Measurements from ENCODE around the gene PMF1.

Gene PMF1

GRCh38 chr1:156236164-156236563 is 23.4 kb downstream of the PMF1 start:
- DNase-seq (ENCODE audit: low spot score), result no peak

DNA sequence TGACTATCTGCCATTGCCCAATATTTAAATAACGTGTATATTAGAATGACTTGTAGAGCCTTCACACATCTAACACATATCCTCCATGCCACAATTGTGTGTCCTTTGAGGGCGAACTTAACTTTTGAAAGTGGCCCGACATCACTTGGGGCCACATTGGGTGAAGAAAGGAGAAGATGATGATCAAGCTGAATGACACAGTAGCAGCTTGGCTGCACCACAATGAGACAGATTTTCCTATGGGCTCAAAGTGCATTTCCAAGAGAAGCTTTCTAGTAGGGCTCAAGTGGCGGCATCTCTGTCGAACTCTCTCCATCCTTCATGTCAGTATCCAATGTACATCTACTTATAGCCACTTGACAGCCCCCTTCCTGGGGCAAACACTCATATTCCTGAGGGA is 25.4 kb downstream of the PMF1 start:
- DNase-seq (ENCODE audit: low spot score), result no peak

- no peak for DNase-seq (ENCODE audit: low spot score)
Measured at GRCh38 chr1:156241311-156241811, 28.6 kb downstream of the PMF1 start.

DNA sequence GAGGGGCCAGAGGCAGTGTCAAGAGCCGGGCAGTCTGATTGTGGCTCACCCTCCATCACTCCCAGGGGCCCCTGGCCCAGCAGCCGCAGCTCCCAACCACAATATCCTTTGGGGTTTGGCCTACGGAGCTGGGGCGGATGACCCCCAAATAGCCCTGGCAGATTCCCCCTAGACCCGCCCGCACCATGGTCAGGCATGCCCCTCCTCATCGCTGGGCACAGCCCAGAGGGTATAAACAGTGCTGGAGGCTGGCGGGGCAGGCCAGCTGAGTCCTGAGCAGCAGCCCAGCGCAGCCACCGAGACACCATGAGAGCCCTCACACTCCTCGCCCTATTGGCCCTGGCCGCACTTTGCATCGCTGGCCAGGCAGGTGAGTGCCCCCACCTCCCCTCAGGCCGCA is 29.1 kb downstream of the PMF1 start, which contains the start of gene BGLAP:
Gene BGLAP (plus strand): TSS at position 259 of the 400 bp plus-strand sequence. CDS start 48 bp downstream, at position 307.
- DNase-seq (ENCODE audit: low spot score), result no peak

DNA sequence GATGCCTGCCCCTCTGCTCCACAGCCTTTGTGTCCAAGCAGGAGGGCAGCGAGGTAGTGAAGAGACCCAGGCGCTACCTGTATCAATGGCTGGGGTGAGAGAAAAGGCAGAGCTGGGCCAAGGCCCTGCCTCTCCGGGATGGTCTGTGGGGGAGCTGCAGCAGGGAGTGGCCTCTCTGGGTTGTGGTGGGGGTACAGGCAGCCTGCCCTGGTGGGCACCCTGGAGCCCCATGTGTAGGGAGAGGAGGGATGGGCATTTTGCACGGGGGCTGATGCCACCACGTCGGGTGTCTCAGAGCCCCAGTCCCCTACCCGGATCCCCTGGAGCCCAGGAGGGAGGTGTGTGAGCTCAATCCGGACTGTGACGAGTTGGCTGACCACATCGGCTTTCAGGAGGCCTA is 29.9 kb downstream of the PMF1 start:
- DNase-seq (ENCODE audit: low spot score), result no peak

- no peak for DNase-seq (ENCODE audit: low spot score)
Measured at GRCh38 chr1:156244126-156244525, 31.3 kb downstream of the PMF1 start.

GRCh38 chr1:156244712-156245111 is 31.9 kb downstream of the PMF1 start:
- no peak for DNase-seq (ENCODE audit: low spot score)

DNA sequence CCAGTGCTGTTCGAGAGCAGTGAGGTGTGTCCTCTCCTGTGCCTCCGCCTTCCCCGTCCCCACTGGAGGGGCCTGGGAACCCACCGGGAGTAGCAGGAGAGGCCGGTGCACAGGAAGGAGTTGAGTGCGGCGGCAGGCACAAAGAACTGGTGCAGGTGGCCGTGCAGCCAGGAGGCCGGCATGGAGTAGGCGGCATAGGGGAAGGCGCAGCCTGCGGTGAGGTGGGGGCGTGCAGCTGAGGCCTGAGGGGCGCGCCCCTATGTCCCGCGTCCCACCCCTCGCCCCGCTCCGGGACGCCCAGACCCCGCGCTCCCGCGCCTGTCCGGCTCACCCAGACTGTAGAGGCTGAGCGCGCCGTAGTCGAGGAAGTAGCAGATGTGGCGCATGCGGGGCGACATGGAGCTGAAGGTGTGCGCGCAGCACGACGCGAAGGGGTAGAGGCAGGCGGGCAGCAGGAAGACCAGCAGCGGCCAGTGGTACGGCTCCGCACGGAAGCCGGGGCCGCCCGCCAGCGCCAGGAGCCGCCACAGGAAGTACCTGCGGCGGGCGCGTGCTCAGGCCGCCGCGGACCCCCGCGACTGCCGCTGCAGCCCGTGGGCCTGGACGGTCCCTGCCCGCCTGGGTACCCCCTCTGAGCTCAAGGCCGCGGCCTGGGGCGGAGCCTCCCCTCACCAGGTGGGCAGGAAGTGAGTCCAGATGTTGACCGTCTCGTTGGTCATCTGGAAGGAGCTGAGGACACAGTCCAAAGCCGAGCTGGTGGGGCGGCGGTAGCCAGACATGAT is 32.8 kb downstream of the PMF1 start:
- DNase-seq (ENCODE audit: low spot score), result no peak

- no peak for DNase-seq (ENCODE audit: low spot score)
Measured at GRCh38 chr1:156246241-156246780, 33.5 kb downstream of the PMF1 start.

DNA sequence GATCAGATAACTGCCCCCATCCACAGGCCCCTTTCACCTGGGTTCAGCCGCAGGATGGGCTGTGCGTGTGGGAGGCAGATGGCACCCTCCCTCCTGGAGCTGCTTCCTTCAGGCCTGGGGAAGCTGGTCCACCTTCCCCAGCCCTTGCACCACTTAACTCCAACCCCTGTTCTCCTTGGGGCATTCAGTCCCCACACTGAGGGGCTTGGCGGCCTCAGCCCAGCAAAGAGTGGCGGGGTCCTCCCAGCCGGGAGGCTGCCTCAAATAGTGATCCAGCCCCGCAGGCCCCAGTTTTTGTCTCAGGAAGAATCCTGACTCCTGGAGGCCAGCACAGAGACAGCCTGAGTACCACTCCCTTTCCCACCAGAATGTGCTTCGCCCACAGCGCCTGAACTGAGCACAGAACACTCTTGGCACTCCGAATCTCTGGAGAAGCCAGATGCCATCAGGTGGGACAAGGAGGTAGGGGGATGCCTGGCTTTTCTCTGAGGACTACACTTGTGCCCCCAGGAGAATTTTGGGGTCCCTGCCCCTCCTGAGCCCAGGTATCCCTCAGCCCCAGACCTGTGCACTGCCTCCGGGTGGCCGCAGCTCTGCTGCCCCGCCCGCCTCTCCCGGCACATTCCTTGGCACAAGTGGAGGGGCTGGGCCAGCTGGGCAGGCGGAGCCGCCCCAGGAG is 34.1 kb downstream of the PMF1 start:
- DNase-seq (ENCODE audit: low spot score), result peak; percentile 57

DNA sequence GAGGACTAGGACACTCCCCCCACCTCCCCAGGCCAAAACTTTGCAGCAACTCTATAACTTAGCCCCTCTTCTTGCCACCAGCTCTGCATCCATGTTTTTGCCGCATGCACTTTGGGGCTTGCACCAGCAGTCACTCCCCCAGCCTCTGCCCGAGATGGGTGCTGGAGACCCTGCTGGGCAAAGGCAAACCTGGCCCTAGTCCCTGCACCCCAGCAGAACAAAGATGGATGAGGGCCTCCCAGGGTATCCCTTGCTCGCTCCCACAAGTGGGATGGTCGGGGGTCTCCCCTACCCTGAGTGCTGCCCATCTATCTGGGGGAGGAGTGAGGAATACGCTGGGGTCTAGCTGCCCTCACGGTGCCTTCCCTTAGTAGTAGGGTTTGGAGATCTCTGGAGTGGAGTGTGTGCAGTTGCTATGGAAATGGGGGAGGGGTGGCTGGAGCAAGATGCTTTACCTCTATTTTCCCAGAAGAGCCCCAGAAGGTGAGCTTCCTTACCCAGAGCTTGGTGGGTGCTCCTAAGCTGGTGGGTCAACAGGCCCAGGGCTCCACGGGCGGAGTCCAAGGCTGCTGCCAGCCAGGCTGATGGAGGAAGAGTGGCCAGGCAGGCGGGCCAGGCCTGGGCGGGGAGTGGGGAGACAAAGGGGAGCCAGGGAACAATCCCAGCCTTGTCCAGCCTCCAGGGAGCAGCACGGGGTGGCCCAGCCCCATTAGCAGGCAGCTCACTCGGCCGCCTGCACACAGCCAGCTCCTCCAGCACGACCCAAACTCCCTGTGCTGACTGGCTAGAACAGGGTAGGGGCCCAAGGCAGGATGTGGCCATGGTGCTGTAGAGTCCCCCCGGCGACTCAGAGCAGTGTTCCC is 34.9 kb downstream of the PMF1 start, which contains the start of gene PAQR6:
Gene PAQR6 (minus strand): TSS at position 597 of the 863 bp plus-strand sequence. CDS start 1,325 bp downstream, outside the sequence.
- peak; percentile 98 for DNase-seq (ENCODE audit: low spot score)

GRCh38 chr1:156248323-156248683 is 35.5 kb downstream of the PMF1 start:
- no peak for DNase-seq (ENCODE audit: low spot score)

GRCh38 chr1:156249593-156249992 is 36.8 kb downstream of the PMF1 start:
- no peak for DNase-seq (ENCODE audit: low spot score)

DNA sequence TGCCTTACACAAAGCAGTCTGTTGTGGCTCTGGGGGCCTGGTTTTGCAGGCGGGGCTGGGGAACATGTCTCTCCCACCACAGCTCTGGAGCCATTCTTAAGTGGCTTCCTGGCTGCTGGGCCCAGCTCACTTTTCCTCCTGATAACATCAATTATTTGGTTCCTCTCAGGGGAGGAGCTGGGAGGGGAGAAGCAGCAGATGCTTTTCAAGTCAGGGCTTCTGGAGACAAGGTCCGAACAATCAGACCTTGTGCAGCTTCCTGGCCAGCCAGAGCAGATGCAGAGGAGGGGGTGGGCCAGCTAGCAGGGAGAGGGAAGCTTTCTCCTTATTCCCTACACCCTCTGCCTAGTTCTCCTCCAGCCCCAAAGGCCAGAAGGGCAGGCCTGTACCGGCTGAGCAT is 38.7 kb downstream of the PMF1 start:
- peak; percentile 70 for DNase-seq (ENCODE audit: low spot score)

GRCh38 chr1:156253634-156254033 is 40.8 kb downstream of the PMF1 start:
- no peak for DNase-seq (ENCODE audit: low spot score)

- peak; percentile 68 for DNase-seq (ENCODE audit: low spot score)
Measured at GRCh38 chr1:156257711-156258110, 44.9 kb downstream of the PMF1 start.

DNA sequence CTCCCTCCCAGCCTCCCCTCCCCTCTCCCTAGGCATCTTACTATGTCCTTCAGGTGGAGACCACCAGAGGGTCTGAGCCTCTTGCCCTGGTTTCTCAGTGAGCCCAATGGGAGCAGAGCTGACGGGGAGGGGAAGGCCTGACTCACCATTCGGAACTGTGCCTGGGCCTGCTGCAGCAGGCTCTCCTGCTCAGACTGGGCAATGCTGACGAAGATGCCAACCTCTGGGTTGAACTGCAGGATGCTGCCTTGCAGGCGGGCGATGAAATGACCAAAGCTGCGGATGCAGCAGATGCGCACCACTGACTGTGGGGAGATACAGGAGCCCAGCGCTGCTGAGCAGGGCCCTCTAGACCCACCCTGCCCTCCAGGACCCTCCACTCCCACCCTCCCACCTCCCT is 46.1 kb downstream of the PMF1 start:
- no peak for DNase-seq (ENCODE audit: low spot score)

- DNase-seq (ENCODE audit: low spot score), result peak; percentile 82
Measured at GRCh38 chr1:156259805-156260204, 47.0 kb downstream of the PMF1 start.

GRCh38 chr1:156260896-156261295 is 48.1 kb downstream of the PMF1 start:
- DNase-seq (ENCODE audit: low spot score), result peak; percentile 85

DNA sequence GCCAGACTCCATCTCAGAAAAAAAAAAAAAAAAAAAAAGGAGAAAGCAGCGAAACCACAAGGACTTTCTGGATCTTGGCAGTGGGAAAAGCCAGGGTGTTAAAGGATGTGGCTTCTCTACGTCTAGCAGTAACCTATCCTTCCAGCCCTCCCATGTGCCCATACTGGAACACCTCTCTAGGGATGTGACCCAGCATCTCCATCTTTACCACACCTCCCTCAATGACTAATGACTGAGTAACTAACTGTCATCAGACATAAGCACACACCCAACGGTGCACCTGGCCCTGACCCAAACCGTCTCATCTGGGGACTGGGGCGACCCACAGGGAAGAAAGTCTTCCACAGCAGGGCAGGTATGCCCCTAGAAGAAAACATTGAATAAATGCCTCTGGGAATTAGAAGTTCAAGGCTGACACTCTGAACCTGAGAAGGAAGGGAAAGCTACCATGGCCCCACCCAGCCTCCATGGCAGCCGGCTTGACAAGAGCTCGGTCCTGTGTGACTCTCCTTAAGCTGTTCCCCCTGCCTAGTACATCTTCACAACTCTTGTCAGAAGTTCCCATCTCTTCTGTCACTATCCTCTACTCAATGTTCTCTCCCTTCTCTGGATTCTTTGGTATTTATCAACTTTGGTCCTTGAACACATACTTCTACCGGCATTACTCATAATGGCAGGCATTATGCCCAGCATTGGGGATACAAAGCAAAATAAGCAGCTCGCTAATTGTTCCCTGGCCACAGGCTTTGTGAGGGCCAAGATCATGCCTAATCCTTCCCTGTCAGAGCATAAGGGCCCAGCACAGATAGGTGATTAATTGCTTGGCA is 49.9 kb downstream of the PMF1 start:
- no peak for DNase-seq (ENCODE audit: low spot score)

GRCh38 chr1:156263288-156263655 is 50.5 kb downstream of the PMF1 start:
- no peak for DNase-seq (ENCODE audit: low spot score)

Measured in globus pallidus (tissue), 1 donor.